Transverse colon (tissue), 4 donors: ENCODE results near the gene CDY2B.
"Not testable (repeated sequence)": the region's sequence is repeated elsewhere in the genome, so short reads cannot be mapped to it uniquely, and the experiment has no call there.

Experiments used
- CTCF ChIP-seq, 5 experiments: fragments of 200-600 bp in 3 of 5; fragments of 450-650 bp in 2 of 5; sonication (generic) in 3 of 5; IDR thresholded peaks; 1 replicate in 2 of 5; 2 replicates in 3 of 5; pipeline ENCODE4 v1.5.1; 2016 to 2017; ENCODE audit warnings: antibody characterized with exemption in 5 of 5, inconsistent platforms in 3 of 5, mild to moderate bottlenecking in 2 of 5, moderate library complexity in 1 of 5
- EP300 ChIP-seq: sonication (generic); formaldehyde crosslinking; IDR thresholded peaks from one replicate; pipeline ENCODE4 v1.6.1; 2017; ENCODE audit warnings: antibody characterized with exemption, low read depth
- POLR2A ChIP-seq: fragments of 450-650 bp; IDR thresholded peaks from one replicate; pipeline ENCODE4 v1.6.1; 2016; ENCODE audit warnings: antibody characterized with exemption, mild to moderate bottlenecking, moderate library complexity
- POLR2AphosphoS5 ChIP-seq, 3 donors: sonication (generic); formaldehyde crosslinking; IDR thresholded peaks; one replicate each; pipeline ENCODE4 v1.6.1; 2016; ENCODE audit warnings: antibody characterized with exemption in 3 of 3

- not testable (repeated sequence) for TF ChIP-seq CTCF (IDR thresholded peaks at IDR 0.05); POLR2AphosphoS5 (IDR thresholded peaks at IDR 0.05); POLR2A; EP300
Observed at GRCh38 chrY:17860634-17861033, 19.4 kb downstream of the CDY2B start.
